GM19397 (cell line): ENCODE results near the gene RBFOX1.

Experiments
- ATAC-seq: cut with Tn5 transposase; IDR thresholded peaks from one replicate; pipeline ENCODE4 v1.9.1; 2021; ENCODE audit warnings: mild to moderate bottlenecking, moderate library complexity; ENCODE audit not compliant: unreplicated experiment

RBFOX1 gene

GRCh38 chr16:7372095-7372494 lies 39.5 kb downstream of the RBFOX1 start:
- no peak for ATAC-seq

- ATAC-seq: no peak
Observed at GRCh38 chr16:7373776-7374175, 41.1 kb downstream of the RBFOX1 start.

- ATAC-seq: no peak
Observed at GRCh38 chr16:7374614-7375174, 42.0 kb downstream of the RBFOX1 start.

- no peak for ATAC-seq
Observed at GRCh38 chr16:7376227-7376626, 43.6 kb downstream of the RBFOX1 start.

GRCh38 chr16:7377231-7377630 lies 44.6 kb downstream of the RBFOX1 start:
- ATAC-seq: no peak

- no peak for ATAC-seq
Observed at GRCh38 chr16:7378024-7378695, 45.5 kb downstream of the RBFOX1 start.

GRCh38 chr16:7380441-7380840 lies 47.8 kb downstream of the RBFOX1 start:
- ATAC-seq: no peak

GRCh38 chr16:7380911-7381310 lies 48.3 kb downstream of the RBFOX1 start:
- no peak for ATAC-seq

- ATAC-seq: no peak
Observed at GRCh38 chr16:7381671-7382070, 49.0 kb downstream of the RBFOX1 start.

- no peak for ATAC-seq
Observed at GRCh38 chr16:7382521-7382920, 49.9 kb downstream of the RBFOX1 start.

- ATAC-seq: no peak
Observed at GRCh38 chr16:7390974-7391373, 58.3 kb downstream of the RBFOX1 start.

- ATAC-seq: no peak
Observed at GRCh38 chr16:7391694-7392093, 59.0 kb downstream of the RBFOX1 start.

GRCh38 chr16:7392206-7392605 lies 59.6 kb downstream of the RBFOX1 start:
- ATAC-seq: no peak

GRCh38 chr16:7393680-7394079 lies 61.0 kb downstream of the RBFOX1 start:
- no peak for ATAC-seq

GRCh38 chr16:7394720-7395336 lies 62.2 kb downstream of the RBFOX1 start:
- no peak for ATAC-seq

GRCh38 chr16:7397901-7398300 lies 65.3 kb downstream of the RBFOX1 start:
- ATAC-seq: no peak

- ATAC-seq: no peak
Observed at GRCh38 chr16:7398536-7398935, 65.9 kb downstream of the RBFOX1 start.

- ATAC-seq: no peak
Observed at GRCh38 chr16:7399296-7399695, 66.7 kb downstream of the RBFOX1 start.

GRCh38 chr16:7400117-7400890 lies 67.7 kb downstream of the RBFOX1 start:
- no peak for ATAC-seq

- ATAC-seq: no peak
Observed at GRCh38 chr16:7404217-7404616, 71.6 kb downstream of the RBFOX1 start.

GRCh38 chr16:7405166-7405565 lies 72.5 kb downstream of the RBFOX1 start:
- ATAC-seq: no peak
